ENCODE measurements around the gene PNPLA1. TPM values are rescaled to one million over a fixed set of nuclear protein-coding genes. Genes with fewer than 3 reads are reported as not detected.
A peak's percentile ranks its signal among the peaks of the same experiment; 100 is the strongest.

PNPLA1 gene
- total and polyA plus RNA-seq, 8 donors, result 0.38 to 2.2 (median 0.60) TPM; not detected in 4

DNA sequence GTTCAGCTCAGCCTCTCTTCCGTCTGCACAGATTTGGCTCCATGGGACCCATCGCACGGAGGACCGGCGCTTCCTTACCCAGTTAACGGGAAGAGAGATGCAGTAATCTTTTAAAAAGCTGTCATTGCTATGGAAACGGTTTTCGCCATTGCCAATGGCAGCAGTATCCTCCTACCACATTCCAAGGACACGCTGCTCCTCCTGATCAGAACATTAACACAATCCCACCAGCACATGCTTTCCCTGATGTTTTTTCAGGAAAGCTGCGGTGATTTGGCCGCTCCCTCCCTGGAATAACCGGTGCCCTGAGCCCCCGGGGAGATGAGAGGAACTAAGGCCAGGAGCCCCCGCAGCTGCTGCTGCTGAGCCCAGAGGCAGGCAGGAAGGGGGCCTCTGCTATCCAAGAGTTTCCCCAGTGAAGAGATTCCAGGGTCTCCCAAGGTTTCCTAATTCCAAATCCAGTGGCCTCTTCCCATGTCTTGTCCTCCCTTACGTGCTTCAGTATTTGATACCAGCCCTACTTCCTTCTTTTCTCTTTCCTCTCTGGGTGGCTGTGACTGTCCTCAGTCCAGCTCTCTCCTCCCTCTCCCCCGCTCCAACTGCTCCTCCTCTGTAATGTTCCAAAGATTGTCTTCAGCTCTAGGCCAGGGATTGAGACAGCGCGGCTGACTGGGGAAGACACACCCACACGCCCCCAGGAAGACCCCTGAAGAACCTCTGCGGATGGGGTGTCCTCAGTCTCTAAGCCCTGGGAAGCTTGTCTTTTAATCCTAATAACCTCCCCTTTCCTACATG, 64.3 kb downstream of the PNPLA1 start:
- Histone ChIP-seq H3K36me3 (peaks cover 0 to 4% (median 0%) of the 10 kb centered on the region in 4 donors), H3K4me1 (peaks cover 5 to 30% (median 17%) of the 10 kb centered on the region in 4 donors), H3K9me3 (no peaks in the 10 kb centered on the region), H3K27ac (peak overlapping the region in 3 of 5 donors; percentile 40 to 50 (median 49)), H3K4me3 (peak overlapping the region in 1 of 4 donors; percentile 43), H3K27me3 (peaks cover 0 to 56% (median 0%) of the 10 kb centered on the region in 3 donors)
- peak in 1 of 2 donors; percentile 66 for DNase-seq
- intact Hi-C loops (cut with DNase I; ENCODE audit: low total_unique reads), result no loop called here
- TF ChIP-seq POLR2A (IDR thresholded peaks at IDR 0.05) (no peak), CTCF (IDR thresholded peaks at IDR 0.05) (no peak), POLR2AphosphoS5 (IDR thresholded peaks at IDR 0.05) (no peak), EP300 (IDR thresholded peaks at IDR 0.05) (no peak)
- 64 to 73% (median 72%) methylated on average over 19 to 20 of the region's 20 CpGs for WGBS, 5 donors

DNA sequence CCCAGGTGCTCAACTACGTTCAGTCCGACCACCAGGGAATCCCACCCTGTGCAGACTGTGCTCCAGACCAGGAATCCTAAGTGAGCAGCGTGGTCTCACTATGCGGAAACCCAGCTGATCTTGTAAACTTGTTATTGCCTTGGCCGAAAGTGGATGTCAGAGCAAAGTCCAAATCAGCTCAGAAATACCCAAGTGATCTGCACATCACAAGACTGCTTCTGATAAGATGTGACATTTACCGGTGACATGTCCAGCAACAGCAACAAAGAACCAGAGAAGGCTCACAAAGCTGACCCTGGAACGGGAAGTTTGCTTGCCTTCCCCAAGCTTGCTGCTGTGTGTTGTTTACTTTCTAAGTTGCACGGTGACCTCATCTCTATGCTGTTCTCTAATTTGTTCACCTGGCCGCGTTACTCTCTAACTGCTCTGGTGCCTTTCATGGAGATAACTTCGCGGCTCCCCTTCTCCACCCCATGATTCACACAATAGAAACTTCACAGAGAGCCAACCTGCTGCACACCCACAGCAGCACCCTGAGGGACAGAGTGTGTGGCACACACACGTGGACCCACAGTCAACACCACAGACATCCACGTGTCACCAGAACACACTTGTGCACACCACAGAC, 65.1 kb downstream of the PNPLA1 start:
- TF ChIP-seq POLR2AphosphoS5 (IDR thresholded peaks at IDR 0.05) (peak in 1 of 3 donors; percentile 48), EP300 (IDR thresholded peaks at IDR 0.05) (no peak)
- H3K36me3 ChIP-seq, result peaks cover 0 to 4% (median 0%) of the 10 kb centered on the region in 4 donors
- DNase-seq, result peak; percentile 50 to 85
- H3K27me3 ChIP-seq, result peaks cover 0 to 51% (median 0%) of the 10 kb centered on the region in 3 donors
- intact Hi-C loops (cut with DNase I; ENCODE audit: low total_unique reads), result no loop called here
- H3K4me3 ChIP-seq, result peak overlapping the region in 2 of 4 donors; percentile 2 to 43
- H3K27ac ChIP-seq, result peak overlapping the region; percentile 26 to 50 (median 49)
- peaks cover 5 to 30% (median 17%) of the 10 kb centered on the region in 4 donors for H3K4me1 ChIP-seq
- H3K9me3 ChIP-seq, result no peaks in the 10 kb centered on the region
- 29 to 46% (median 36%) methylated on average over 14 of the region's 14 CpGs for WGBS, 5 donors

DNA sequence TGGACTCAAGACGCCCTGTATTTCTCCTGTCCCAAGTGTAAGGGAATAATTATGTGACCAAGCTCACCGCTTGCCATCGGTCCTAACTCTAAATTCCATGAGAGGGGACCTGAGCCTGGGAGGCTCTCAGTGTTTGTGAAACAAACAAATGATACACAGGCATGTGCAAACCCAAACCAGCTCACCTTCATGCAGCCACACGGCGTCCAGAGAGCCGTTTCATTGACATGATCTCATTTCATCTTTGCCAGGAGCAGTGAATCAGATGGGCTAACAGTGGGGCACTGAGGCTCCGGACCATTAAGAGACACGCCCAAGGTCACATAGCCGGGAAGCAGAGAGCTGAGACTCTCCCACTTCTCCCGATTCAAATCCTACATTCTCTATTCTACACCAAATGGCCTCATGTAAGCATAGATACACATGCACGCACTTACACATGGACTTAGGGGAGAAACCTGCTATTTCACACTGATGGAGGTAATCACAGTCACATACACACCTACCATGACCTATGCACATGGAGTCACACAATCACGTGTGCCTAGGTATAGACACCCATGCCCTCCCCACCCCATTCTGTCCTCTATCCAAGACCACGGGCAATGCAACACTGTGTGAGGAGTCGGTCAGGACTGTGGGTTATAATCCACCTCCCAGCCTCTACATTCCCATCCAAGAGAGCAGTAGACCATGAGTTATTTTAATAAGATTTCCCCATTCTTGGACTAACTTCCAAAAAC, 65.8 kb downstream of the PNPLA1 start:
- DNase-seq, result peak in 1 of 2 donors; percentile 40
- peak overlapping the region in 3 of 4 donors; percentile 2 to 43 (median 7) for H3K4me3 ChIP-seq
- H3K4me1 ChIP-seq, result peaks cover 5 to 36% (median 19%) of the 10 kb centered on the region in 4 donors
- no peaks in the 10 kb centered on the region for H3K9me3 ChIP-seq
- TF ChIP-seq EP300 (IDR thresholded peaks at IDR 0.05), result no peak
- no peak for TF ChIP-seq POLR2AphosphoS5 (IDR thresholded peaks at IDR 0.05)
- TF ChIP-seq POLR2A (IDR thresholded peaks at IDR 0.05), result no peak
- intact Hi-C loops (cut with DNase I; ENCODE audit: low total_unique reads), result no loop called here
- no peaks in the 10 kb centered on the region for H3K36me3 ChIP-seq
- WGBS, 5 donors, result 49 to 63% (median 58%) methylated on average over 13 to 14 of the region's 14 CpGs
- peaks cover 0 to 49% (median 0%) of the 10 kb centered on the region in 3 donors for H3K27me3 ChIP-seq
- H3K27ac ChIP-seq, result peak overlapping the region in 4 of 5 donors; percentile 26 to 50 (median 45)

DNA sequence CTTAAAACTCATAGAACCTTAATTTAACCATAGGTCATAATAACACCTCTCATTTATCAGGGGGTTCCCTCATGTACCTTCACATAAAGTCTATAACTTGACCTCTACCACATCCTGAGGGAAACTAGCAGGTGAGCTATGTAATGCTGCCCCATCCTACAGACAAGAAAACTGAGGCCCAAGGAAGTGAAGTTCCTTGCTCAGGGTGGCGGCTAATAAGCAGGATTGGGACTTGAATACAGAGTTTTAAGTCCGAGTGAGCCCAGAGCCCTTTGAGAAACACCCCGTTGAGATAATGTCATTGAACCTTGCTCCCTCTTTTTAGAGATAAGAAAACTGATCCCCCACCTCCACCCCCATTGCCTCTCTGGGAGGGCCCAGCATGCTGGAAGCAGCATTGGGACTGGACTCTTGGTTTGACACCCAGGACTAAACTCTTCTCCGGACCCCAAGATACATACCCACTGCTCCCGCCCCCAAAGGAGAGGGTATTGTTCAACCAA, 66.4 kb downstream of the PNPLA1 start:
- Histone ChIP-seq H3K27ac (peak overlapping the region in 3 of 5 donors; percentile 29 to 57 (median 40)), H3K4me3 (peak overlapping the region in 3 of 4 donors; percentile 2 to 43 (median 7)), H3K9me3 (no peaks in the 10 kb centered on the region), H3K27me3 (peaks cover 0 to 50% (median 0%) of the 10 kb centered on the region in 3 donors), H3K36me3 (no peaks in the 10 kb centered on the region), H3K4me1 (peaks cover 5 to 42% (median 25%) of the 10 kb centered on the region in 4 donors)
- no peak for TF ChIP-seq POLR2A (IDR thresholded peaks at IDR 0.05)
- WGBS, 5 donors, result 69 to 80% (median 72%) methylated on average over 5 of the region's 5 CpGs
- no peak for DNase-seq
- intact Hi-C loops (cut with DNase I; ENCODE audit: low total_unique reads), result no loop called here

GRCh38 chr6:36336779-36337241, 67.0 kb downstream of the PNPLA1 start, which contains the start of gene BNIP5:
BNIP5 (minus strand) TSS chr6:36336888; CDS start chr6:36330690, 6,198 bp downstream.
- peaks cover 0 to 46% (median 0%) of the 10 kb centered on the region in 3 donors for H3K27me3 ChIP-seq
- H3K4me3 ChIP-seq, result peak within 1 kb of the TSS in 3 of 4 donors; percentile 2 to 43 (median 7)
- intact Hi-C loops (cut with DNase I; ENCODE audit: low total_unique reads), result no loop called here
- peak; percentile 50 to 80 for DNase-seq
- TF ChIP-seq CTCF (IDR thresholded peaks at IDR 0.05), result no peak
- TF ChIP-seq POLR2AphosphoS5 (IDR thresholded peaks at IDR 0.05), result no peak
- TF ChIP-seq POLR2A (IDR thresholded peaks at IDR 0.05), result no peak
- no peak for TF ChIP-seq EP300 (IDR thresholded peaks at IDR 0.05)
- peaks cover 5 to 43% (median 28%) of the 10 kb centered on the region in 4 donors for H3K4me1 ChIP-seq
- WGBS, 5 donors, result 32 to 51% (median 36%) methylated on average over 3 of the region's 3 CpGs
- H3K27ac ChIP-seq, result peak within 1 kb of the TSS in 4 of 5 donors; percentile 29 to 57 (median 49)
- H3K36me3 ChIP-seq, result no peaks in the 10 kb centered on the region
- no peaks in the 10 kb centered on the region for H3K9me3 ChIP-seq

All from stomach (tissue), 9 donors.